Nephron progenitor cell (in vitro differentiated cells): ENCODE data around the gene PDE7B.
"Not testable (repeated sequence)": the region's sequence is repeated elsewhere in the genome, so short reads cannot be mapped to it uniquely, and the experiment has no call there.

Source experiments
- DNase-seq: peaks from one replicate; pipeline ENCODE4 v3.0.0; 2021
- H3K27ac Mint-ChIP-seq: 2 replicates; pipeline ENCODE4 v1.8.0; 2021; ENCODE audit warnings: mild to moderate bottlenecking, moderate library complexity, mixed read lengths
- H3K27me3 Mint-ChIP-seq: 2 replicates; pipeline ENCODE4 v1.8.0; 2021; ENCODE audit warnings: mild to moderate bottlenecking, low read depth, mixed read lengths; ENCODE audit not compliant: poor library complexity
- H3K36me3 Mint-ChIP-seq: 2 replicates; pipeline ENCODE4 v1.8.0; 2021; ENCODE audit warnings: low read depth, mixed read lengths
- H3K4me1 Mint-ChIP-seq: 2 replicates; pipeline ENCODE4 v1.8.0; 2021; ENCODE audit warnings: mixed read lengths
- H3K4me3 Mint-ChIP-seq: 2 replicates; pipeline ENCODE4 v1.8.0; 2021; ENCODE audit warnings: mild to moderate bottlenecking, moderate library complexity, mixed read lengths
- H3K9me3 Mint-ChIP-seq: 2 replicates; pipeline ENCODE4 v1.8.0; 2021; ENCODE audit warnings: mild to moderate bottlenecking, moderate library complexity, mixed read lengths
- TF ChIP-seq, protein P1 (sequence below): fragments of 200-600 bp; sonication (generic); IDR thresholded peaks from 2 replicates; pipeline ENCODE4 v1.5.0; 2021; ENCODE audit warnings: antibody characterized with exemption

The PDE7B gene

DNA sequence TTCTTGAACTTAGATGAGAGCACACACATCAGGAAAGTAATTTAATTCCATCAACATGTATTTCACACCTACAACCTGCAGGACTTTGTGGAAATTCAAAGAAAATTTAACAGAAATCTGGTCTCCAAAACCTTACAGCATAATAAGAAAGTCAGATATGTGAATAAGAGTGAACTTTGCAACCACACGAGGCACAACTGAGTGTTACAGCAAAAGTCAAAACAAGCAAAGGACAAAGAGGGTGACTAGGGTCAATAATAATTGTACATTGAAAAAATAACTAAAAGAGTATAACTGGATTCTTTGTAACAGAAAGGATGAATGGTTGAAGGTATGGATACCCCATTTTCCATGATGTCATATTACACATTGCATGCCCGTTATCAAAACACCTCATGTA, 284.8 kb downstream of the PDE7B start:
- Mint-ChIP-seq H3K4me1 (peaks cover 36% of the 10 kb centered on the region), H3K27ac (no peak overlapping the region), H3K36me3 (no peaks in the 10 kb centered on the region), H3K27me3 (no peaks in the 10 kb centered on the region), H3K9me3 (peaks cover 15% of the 10 kb centered on the region), H3K4me3 (no peak overlapping the region)
- TF ChIP-seq, protein P1, sequence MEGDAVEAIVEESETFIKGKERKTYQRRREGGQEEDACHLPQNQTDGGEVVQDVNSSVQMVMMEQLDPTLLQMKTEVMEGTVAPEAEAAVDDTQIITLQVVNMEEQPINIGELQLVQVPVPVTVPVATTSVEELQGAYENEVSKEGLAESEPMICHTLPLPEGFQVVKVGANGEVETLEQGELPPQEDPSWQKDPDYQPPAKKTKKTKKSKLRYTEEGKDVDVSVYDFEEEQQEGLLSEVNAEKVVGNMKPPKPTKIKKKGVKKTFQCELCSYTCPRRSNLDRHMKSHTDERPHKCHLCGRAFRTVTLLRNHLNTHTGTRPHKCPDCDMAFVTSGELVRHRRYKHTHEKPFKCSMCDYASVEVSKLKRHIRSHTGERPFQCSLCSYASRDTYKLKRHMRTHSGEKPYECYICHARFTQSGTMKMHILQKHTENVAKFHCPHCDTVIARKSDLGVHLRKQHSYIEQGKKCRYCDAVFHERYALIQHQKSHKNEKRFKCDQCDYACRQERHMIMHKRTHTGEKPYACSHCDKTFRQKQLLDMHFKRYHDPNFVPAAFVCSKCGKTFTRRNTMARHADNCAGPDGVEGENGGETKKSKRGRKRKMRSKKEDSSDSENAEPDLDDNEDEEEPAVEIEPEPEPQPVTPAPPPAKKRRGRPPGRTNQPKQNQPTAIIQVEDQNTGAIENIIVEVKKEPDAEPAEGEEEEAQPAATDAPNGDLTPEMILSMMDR = no peak
- no peak for DNase-seq

DNA sequence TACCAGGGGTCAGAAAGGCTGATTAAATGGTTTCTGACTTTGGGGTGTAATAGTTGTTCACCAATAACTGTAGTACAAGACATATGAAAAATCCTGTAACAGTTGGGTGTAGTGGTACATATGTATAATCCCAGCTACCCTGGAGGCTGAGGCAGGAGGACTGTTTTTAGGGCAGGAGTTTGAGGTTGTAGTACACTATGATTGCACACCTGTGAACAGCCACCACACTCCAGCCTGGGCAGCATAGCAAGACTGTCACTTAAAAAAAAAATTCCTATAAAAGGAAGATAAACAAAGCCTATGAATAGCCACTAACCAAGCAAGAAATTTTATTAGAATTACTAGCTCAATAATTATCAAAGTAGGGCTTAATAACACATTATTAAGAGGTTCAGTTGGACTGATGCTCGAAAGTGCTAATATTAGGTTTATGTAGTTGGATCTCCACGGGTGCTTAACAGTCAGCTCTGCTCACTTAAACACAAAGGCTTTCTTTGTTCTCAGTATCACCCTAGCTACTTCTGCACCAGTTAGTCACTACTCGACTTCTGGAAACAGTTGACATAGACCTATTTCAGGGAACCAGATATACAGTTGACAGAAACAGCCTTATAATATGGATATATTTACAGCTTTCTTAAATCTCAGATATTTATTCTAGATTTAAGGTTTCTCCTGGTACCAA, 285.6 kb downstream of the PDE7B start:
- no peak overlapping the region for H3K27ac Mint-ChIP-seq
- peaks cover 28% of the 10 kb centered on the region for H3K4me1 Mint-ChIP-seq
- H3K4me3 Mint-ChIP-seq = no peak overlapping the region
- TF ChIP-seq, protein P1 = no peak
- peaks cover 6% of the 10 kb centered on the region for H3K36me3 Mint-ChIP-seq
- H3K9me3 Mint-ChIP-seq = peaks cover 23% of the 10 kb centered on the region
- DNase-seq = no peak
- no peaks in the 10 kb centered on the region for H3K27me3 Mint-ChIP-seq

DNA sequence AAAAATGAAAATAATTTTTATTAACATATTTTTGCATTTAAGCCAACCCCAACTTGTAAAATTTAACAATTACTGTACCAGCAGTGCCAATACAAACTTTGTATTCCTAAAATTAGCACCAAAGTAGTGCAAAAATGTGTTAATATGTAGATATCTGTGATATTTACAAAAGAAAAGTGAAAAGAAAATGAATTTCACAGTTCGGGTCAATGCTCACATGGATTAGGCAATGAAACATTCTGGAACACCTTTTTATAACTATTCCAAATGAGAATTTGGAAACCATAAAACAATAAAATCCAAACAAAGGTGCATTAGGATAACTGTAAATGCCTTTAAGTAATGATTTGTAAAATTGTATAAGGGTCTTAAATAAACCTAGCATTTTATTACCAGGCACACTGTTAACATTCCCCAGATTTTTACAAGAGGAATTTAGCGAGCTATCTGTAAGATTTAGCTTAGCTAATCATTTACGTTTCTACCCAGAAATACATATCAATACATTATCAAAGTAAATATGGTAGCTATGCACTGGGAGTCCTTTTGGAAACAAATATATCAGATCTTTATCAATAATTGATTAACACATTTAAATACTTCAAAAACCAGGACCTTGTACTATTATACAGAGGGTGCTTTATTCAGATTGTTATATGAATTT, 286.4 kb downstream of the PDE7B start:
- no peak overlapping the region for H3K4me3 Mint-ChIP-seq

DNA sequence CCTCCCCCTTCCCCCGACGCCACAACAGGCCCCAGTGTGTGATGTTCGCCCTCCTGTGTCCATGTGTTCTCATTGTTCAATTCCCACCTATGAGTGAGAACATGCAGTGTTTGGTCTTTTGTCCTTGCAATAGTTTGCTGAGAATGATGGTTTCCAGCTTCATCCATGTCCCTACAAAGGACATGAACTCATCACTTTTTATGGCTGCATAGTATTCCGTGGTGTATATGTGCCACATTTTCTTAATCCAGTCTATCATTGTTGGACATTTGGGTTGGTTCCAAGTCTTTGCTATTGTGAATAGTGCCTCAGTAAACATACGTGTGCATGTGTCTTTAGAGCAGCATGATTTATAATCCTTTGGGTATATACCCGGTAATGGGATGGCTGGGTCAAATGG, 287.6 kb downstream of the PDE7B start:
- not testable (repeated sequence) for H3K36me3 Mint-ChIP-seq, H3K4me3 Mint-ChIP-seq, H3K27me3 Mint-ChIP-seq, H3K27ac Mint-ChIP-seq, DNase-seq
- Mint-ChIP-seq H3K9me3 (peaks cover 23% of the 10 kb centered on the region), H3K4me1 (peaks cover 18% of the 10 kb centered on the region)

More for the DNA sequence above, 286.4 kb downstream of the PDE7B start:
- TF ChIP-seq, protein P1 = no peak
- Mint-ChIP-seq H3K4me1 (peaks cover 26% of the 10 kb centered on the region), H3K36me3 (peaks cover 6% of the 10 kb centered on the region), H3K9me3 (peaks cover 23% of the 10 kb centered on the region), H3K27me3 (no peaks in the 10 kb centered on the region), H3K27ac (no peak overlapping the region)
- no peak for DNase-seq

DNA sequence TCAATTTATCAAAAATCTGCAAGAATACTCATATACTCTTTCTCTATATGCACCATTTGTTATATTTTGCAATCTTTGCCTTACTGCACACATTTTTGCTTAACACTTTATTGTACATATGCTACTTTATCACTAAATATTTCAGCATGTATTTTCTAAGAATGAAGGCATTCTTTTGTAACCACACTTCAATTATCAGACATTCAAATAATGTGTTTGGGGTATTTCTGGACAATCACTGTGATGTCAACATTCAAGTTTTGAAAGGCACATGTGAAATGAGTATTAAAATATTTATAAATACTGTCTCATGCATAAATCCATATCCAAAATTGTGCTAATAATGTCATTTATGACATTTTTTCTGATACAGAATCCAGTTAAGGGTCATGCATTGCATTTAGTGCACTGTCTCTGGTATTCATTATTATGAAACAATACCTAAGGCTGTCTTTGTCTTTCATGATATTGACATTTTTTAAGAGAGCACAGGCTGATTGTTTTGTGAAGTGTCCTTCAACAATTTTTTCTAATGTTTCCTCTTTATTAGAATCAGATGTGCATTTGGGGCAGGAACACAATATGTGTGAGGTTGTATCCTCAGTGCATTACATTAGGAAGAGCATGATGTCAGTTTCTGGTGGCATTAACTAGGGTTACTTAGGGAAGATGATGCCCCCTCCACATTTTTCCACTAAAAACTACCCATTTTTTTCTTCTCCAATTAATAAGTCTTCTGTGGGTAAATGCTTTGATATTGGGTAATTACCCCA, 292.9 kb downstream of the PDE7B start:
- Mint-ChIP-seq H3K4me3 (no peak overlapping the region), H3K27me3 (peaks cover 4% of the 10 kb centered on the region), H3K36me3 (peaks cover 6% of the 10 kb centered on the region), H3K9me3 (peaks cover 20% of the 10 kb centered on the region), H3K27ac (no peak overlapping the region), H3K4me1 (no peaks in the 10 kb centered on the region)
- no peak for DNase-seq
- TF ChIP-seq, protein P1 = no peak

DNA sequence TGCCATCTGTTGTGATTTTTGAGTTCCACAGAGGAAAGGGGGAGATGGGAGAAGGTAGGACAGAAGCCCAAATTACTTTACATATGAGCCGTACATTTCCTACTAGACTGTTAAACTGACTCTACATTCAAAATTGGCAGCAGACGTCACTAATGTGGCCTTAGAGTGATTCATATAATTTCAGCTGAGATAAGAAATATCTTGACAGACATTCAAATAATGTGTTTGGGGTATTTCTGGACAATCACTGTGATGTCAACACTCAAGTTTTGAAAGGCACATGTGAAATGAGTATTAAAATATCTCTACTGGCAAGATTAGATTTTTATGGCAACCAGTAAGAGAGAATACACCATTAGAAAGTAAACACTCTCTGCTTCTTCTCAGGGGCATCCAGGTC, 294.6 kb downstream of the PDE7B start:
- peaks cover 9% of the 10 kb centered on the region for H3K9me3 Mint-ChIP-seq
- H3K27me3 Mint-ChIP-seq = peaks cover 4% of the 10 kb centered on the region
- peaks cover 6% of the 10 kb centered on the region for H3K36me3 Mint-ChIP-seq
- H3K4me1 Mint-ChIP-seq = no peaks in the 10 kb centered on the region
- H3K27ac Mint-ChIP-seq = no peak overlapping the region
- DNase-seq = no peak
- TF ChIP-seq, protein P1 = no peak
- no peak overlapping the region for H3K4me3 Mint-ChIP-seq
